HG02852 (cell line): ENCODE results near the gene ZNF467.
A peak's percentile ranks its signal among the peaks of the same experiment; 100 is the strongest.

Source experiments
- ATAC-seq: cut with Tn5 transposase; IDR thresholded peaks from one replicate; pipeline ENCODE4 v1.9.1; 2021; ENCODE audit warnings: mild to moderate bottlenecking, moderate library complexity; ENCODE audit not compliant: unreplicated experiment

The ZNF467 gene

DNA sequence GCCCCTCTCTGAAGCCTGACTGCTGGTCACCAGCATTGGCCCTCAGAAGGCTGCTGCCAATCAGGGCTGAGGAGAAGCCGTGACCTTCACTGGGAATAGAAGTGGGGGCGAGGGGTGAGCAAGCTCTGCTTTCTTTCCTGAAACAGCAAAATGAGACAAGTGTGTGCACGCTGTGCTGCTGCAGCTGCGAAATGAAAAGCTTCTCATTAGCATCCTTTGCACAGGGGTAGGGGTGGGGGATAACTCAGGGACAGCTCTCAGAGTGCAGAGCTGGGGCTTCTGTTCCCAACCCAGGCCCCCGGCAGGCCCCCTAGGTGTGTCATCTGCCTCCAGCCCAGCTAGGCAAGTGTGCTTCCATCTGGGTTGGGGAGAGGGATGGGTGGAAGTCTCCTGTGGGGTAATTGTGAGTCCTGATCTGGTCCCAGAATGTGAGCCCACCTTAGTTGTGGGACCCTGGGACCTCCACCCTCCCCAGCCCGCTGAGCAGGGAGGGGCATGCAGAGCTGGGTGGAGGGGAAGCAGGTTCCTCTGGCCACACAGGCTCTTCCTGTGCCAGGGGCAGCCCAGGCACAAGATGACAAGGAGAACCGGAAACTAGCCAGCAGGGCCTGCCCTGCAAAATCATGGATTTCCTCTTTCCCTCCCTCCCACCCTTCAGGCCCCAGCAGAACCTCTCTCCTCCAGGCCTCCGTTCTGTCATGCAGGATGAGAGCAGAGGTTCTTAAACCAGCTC is 22.2 kb downstream of the ZNF467 start:
- ATAC-seq, result no peak

DNA sequence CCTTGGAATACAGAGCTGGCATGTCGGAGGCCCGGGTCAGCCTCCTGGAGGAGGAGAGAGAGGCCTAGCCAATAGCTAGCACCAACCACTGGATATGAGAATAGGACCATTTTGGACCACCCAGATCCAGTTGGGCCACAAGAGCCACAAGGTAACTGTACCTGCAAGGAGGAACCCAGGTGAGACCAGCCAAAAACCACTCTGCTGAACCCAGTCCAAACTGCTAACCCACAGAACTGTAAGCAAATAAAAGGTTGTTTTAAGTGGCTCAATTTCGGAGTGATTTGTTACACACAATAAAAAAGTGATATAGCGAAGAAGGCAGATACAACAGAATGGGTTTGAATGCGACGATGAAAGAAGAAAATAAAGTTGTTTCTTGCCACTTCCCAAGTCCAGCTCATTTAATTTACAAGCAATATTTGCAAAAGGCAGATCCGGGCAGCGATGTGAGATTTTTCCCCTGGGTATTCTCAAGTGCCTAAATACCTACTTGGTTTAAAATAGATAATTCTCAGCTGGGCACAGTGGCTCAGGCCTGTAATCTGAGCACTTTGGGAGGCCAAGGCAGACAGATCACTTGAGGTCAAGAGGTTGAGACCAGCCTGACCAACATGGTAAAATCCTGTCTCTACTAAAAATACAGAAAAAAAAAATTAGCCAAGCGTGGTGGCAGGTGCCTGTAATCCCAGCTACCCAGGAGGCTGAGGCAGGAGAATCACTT is 23.1 kb downstream of the ZNF467 start:
- no peak for ATAC-seq

DNA sequence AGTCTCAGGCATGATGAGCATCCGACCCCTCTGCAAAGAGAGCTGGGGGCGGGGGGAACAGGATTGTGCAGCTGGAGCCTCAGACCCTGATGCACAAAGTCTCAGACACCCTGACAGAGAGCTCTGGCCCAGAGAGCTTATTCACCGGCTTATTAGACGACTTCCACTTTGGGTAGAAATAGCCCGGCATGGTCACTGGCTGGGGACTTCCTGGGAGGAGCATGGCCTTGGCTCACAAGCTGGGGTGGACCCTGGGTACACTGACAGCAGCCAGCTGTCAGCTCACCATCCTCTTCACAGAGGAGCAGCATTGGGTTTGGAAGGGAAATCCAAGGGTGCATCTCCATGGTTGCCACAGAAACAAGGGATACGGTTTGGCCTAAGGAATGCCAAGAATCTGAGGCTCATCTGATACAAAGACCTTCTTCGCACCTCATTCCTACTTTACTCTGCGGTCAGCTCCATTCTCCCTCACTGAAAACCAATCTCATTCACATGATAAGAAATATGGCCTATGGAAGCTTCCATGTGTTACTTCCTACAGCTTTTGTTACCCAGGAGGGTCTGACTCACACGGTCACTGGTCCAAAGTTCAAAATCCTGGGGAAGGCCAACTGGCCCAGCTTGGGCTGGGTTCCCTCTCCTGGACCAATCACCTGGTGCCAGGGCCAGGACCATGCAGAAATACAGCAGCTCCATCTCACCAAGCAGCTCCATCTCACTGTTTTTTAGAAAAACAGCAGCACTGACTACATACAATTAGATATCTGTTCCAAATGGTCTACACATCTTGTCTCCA is 25.1 kb downstream of the ZNF467 start:
- ATAC-seq, result no peak

DNA sequence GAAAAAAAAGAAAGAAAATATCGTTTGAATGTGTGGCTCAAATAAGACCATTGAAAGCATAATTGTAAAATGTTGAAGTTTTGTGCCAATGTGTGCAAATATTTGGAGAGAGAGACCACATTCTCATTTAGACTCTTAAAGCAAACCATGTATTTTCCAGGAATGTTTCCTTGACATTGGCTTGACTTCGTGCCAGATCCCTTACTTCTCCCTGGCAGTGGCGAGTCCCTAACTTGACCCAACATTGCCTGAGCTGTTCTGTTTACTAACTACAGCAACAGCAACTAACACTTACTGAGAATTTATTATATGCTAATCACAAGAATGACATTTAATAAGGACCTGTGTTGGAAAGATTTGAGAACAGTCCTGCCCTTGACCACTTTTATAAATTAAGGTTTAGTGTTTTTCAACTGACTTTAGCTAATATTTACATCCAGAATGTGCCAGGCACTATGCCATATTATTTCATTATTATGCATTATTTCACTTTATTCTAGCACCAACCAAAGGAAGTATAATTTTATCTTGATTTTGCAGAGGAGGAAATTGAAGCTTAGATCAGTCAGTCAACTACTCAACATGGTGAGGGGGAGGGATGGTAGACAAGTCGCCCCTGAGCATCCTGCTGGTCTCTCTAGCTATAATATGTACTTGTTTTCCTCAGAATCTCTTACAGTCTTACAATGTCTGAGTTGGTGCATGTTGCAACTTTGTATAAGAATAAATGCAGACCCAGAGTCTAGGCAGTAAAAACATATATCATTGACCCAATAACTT is 29.7 kb downstream of the ZNF467 start:
- no peak for ATAC-seq

DNA sequence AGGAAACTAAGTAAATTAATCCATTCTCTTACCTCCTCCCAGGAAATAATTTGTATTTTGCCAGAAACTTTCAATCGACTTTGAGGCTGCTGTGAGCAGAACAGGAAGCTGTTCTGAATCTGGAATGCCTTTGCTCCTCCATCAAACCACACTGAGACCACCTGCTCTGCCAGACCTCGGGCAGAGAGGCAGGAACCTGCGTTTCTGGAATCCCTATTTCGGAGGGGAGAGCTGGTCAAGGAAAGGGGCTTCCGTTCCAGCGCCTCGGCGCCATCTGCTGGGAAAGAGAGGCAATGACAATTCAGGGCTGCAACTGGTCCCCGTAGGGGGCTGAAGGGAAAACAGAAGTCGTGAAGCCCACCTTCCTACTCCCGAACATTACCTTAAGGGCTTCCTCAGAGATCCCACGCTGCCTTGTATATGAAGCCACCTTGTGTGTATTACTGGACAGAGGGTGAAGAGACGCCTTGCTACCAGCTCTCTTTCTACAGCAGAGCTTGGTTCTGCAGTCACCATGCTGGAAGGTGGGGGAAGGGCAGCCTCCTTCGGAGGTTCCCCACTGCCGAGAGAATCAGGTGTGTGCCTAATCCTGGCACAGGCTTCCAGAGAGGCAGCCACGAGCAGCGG is 31.2 kb downstream of the ZNF467 start:
- ATAC-seq, result peak; percentile 83

DNA sequence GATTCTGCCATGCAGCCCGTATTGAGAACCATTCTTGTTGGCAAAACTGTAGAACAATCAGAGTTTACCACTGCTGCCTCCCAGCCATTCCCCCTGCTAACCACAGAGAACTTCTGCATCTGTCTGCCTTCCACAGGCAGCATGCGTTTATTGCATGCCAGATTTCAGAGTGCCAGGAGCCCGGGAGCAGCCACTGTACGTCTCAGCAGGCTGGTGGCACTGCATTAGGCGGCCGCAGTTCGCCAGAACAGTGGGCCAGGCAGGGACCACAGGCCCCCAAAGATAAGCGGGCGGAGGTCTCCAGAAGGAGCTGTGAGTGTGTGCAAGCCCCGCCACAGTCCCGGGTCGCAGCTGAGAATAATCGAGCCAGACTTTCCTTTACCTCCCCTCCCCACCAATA is 31.8 kb downstream of the ZNF467 start:
- ATAC-seq, result no peak

DNA sequence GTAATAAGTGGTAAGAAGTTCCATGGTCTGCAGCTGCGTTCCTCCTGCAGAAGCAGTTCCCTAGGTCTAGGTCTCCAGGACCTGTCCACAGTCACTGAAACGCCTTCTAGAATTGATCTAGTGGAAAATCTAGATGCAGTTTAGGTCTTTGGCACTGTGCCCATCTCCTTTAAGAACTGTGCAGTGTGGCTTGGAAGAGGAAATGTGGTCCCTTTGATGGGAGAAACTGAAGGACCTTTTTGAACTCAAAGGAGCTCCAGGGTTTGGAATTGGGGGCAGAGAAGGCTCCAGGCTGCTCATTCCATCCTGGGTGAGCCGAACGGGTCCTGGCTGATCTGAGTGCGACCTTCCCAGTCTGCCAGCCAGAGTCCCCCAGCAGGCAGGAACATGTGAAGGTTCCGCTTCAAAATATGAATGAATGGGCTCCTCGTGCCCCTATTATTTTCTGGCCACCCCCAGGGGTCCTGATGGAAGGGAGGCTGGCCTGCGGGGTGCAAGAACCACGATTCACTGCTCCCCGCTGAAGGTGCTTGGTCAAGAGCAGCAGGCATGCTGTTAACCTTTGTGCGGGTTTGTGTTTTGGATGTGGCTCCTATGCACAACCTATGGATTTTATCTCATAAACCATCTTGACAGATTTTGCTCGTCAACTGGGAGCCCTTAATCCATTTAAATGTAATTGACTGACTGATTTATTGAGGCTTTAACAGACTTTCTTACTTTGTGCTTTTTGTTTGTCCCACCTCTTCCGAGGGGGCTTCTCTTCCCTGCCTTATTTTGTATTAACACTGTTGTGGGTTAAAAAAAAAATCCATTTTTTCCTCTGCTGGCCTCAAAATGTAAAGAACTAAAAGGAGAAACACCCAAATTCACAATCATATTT is 36.7 kb downstream of the ZNF467 start:
- no peak for ATAC-seq

DNA sequence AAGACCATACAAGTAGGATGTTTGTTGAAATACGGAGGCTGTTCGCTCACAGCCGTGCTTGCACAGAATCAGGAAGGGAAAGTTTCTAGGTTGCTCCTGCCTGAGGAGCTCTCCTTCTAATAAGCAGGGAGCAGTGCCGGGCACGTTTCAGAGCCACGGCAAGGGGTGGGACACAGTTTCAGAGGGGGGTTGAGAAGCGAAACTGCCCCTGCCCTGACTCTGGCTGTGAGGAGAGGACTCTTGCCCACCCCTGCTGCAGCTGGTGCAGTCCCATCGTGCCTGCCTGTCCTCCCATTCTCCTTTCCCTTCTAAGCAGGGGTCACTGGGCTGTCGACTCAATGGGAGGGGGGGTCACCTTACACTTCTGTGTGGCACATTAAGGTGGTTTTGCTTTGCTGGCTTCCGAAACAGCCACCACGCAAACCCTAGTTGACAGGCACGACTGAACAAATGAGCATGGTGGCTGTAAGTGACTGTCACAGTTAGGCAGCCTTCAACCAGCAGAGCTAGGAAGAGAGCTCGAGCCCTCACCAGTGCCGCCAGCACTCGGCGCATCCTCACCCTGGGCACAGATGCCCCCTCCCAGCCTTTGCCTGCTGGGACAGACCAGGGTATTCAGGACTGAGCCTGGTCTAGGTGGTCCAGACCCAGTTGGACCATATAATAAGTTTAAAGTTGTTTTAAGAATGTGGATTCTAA is 37.5 kb downstream of the ZNF467 start:
- no peak for ATAC-seq

DNA sequence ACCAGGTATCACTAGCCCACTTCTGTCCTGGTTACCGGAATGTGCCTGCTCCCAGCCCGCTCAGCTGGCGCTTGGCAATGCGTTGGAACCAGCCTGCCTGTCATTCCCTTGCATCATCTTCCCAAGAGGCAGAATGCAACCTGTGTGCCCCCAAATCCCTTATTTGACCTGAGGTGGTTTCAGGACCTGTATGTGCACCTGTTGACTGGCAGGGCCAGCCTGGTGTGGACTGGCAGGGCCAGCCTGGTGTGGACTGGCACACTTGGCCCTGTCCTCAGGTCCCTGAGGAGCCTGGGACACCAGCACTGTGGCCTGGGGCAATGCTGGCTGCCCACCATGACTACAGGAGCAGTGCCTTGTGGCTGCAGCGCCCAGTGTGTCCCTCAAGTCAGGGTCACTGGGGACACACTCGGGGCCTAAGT is 38.2 kb downstream of the ZNF467 start:
- ATAC-seq, result no peak

DNA sequence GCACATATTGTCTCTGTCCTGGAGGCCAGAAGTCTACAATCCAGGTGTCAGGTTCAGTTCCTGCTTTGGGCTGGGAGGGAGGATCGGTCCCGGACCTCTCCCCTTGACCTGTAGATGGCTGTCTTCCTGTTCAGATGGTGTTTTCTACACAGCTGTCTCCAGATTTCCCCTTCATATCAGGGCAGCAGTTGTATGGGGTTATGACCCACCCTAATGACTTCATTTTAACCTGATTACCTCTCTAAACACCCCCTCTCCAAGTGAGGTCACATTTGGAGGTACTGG is 38.7 kb downstream of the ZNF467 start:
- ATAC-seq, result no peak

DNA sequence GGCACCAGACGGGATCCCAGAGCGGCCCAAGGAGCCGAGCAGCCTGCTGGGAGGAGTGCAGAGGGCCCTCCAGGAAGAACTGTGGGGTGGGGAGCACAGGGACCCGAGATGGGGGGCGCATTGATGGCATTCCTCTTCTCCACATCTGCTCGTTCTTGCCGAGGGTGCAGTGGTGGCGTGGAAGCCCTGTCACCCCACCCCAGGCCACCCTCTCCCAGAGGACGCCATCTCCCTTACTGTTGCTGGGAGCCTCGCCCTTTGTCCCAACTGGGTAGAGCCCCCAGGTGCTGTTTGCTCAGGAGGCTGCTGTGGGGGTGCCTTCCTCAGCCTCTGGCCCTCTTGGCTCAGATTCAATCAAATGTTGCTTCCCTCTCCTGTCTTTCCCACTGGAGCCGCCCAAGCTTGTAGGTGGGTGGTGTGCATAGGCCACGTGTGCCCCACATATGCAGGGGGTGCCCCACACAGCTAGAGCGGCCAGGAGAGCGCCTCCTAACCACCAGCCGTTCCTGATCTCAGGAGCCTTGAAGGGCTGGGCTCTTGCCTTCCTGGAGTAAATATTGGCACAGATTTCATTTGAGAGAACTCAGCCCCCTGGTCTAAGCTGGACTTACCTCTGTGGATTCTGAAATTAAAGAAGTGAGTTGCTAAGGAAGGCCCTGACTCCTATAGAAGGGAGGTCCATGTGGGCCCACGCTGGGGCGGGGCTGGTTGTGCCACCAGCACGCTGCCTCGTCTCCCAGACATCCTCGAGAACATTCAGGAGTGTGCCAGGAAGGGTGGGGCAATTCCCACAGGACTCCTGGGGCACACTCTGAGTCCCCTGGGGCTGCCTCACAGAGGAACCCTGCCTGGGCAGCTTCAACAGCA is 39.2 kb downstream of the ZNF467 start:
- ATAC-seq, result no peak

DNA sequence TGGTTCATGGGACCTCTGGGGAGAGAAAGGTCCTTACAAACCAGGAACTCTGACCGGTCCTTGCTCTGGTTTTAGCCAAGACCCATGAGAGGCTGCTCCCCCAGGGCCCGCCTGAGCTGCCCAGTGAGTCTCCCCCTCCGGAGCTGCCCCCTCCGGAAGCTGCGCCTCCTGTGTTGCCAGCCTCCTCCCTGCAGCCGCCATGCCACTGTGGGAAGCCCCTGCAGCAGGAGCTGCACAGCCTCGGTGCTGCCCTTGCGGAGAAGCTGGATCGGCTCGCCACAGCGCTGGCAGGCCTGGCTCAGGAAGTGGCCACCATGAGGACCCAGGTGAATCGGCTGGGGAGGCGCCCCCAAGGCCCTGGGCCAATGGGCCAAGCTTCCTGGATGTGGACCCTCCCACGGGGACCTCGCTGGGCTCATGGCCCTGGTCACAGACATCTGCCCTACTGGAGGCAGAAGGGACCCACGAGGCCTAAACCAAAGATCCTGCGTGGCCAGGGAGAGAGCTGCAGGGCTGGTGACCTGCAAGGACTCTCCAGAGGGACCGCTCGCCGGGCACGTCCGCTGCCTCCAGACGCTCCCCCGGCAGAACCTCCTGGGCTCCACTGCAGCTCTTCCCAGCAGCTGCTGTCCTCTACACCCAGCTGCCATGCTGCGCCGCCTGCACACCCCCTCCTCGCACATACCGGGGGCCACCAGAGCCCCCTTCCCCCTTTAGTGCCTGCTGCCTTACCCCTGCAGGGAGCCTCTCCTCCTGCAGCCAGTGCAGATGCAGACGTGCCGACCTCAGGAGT is 40.1 kb downstream of the ZNF467 start:
- ATAC-seq, result no peak

DNA sequence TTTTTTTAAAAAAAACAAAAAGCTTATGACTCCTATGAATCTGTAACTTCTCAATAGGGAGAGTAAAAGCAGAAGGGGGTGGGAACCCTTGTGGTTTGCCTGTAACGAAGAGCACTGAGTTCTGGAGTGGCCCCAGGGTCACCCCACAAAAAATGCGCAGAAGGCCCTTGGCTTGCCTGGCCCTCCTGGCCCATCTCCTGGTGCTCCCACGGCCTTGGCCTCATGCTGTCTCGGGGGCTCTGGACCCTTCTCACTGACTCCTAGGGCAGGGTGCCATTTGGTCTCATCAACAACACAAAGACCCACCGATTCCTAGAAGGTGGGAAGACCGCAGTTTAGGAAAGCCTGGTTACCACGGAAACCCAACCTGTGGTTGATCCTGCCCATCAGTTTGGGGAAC is 40.8 kb downstream of the ZNF467 start:
- no peak for ATAC-seq

DNA sequence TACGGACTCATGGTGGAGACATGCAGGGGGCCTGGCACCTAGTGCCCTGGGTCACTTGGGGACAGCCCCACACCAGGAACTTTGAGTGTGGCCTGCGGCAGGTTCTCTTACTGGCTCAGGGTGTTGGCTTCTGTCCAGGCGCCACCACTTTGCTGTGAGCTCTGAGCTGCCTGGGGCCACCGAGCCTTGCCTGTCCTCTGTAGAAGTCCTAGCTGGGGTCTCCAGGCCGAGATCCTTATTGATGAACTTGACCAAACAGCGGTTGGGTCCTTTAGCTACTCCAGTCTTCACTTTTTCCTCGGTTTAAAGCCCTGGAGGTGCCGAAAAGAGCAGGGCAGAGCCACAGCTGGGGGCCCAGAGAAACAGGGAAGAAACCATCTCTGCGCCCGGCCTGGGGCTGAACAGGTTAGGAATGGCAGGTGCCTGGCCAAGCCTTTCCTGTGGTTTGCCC is 41.3 kb downstream of the ZNF467 start:
- no peak for ATAC-seq

DNA sequence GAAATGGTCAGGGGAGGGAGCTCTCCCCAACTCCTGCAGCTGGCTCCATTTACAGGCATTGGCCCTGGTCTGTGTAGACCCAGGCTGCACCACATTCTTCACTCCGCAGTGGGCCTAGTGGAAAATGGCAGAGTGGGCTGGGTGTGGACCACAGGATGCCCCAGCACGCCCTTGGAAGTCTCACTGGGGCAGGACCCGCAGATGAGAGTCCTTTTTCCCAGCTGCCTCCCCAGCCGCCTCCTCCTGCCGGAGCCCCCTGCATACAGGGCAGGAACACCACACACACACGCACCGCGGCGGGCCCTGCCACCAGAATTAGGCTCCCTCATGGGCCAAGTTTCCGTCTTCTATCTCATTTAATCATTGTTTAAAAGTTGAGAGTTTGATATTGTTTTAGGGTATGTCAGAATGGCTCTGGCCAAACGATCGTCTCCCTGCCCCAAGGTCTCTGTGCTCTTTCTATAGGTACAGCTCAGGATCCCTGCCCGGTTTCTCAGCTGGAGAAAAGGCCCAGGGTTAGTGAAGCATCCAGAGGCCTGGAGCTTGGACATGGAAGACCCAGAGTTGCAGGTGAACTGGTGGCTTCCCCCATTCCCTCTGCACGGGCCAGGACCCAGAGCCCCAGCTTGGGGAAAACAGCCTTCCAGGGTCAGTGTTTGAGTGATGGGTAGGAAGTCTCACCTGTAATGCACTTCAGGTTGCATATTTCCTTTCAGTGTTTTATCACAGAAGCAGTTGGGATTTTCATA is 42.0 kb downstream of the ZNF467 start:
- no peak for ATAC-seq

DNA sequence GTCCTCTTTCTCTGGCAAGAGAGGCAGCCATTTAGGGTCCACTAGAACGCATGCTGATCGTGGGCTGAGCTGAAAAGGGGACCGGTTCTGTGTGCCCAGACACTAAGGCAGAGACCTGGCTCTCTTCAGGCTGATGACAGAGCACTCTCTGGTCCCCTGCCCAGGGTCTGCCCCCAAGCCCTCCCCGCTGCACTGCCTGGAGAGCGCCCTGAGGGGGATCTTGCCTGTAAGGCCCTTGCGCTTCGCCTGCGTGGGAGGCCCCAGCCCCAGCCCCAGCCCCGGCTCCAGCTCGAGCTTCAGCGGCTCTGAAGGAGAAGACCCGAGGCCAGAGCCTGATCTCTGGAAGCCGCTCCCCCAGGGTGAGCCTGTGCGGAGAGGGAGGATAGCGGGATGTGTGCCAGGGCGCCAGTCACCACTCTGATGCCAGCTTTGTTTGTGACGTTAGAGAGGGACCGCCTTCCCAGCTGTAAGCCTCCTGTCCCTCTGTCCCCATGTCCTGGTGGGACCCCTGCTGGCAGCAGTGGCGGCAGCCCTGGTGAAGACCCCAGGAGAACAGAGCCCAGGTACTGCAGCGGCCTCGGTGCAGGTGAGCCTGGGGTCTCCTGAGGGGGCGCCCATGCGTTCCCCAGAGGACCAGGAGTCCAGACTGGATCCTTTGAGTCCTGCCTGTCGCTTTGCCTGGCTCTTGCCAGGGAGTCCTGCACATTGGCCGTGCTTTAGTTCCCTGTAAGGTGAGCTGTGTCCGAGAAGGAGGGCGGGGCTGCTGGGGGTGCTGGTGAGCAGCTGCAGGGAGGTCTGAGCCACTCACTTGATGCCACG is 43.2 kb downstream of the ZNF467 start:
- no peak for ATAC-seq
